Measurements from ENCODE around the gene C1QTNF8. TPM values are rescaled to one million over a fixed set of nuclear protein-coding genes. Genes with fewer than 3 reads are reported as not detected.

C1QTNF8 gene
- total RNA-seq, 1 experiment from 2014 or later: 0.39 TPM

- no peak overlapping the region for H3K4me3 ChIP-seq (ENCODE audit: low read depth in 2 of 2, low read length in 2 of 2)
- intact Hi-C loops (cut with micrococcal nuclease; ENCODE audit: unreplicated experiment) (no loop called here), in situ Hi-C loops (cut with HindIII; ENCODE audit: low pct_unique_long_range_greater_than_20kb, low sequenced_read_pairs) (no loop called here)
- DNase-seq (ENCODE audit: low read depth, low spot score) (no peak), ATAC-seq (no peak)
- no TSS peak for BruUV-seq (replicated peaks)
- peak overlapping the region; percentile 40 for H3K27ac ChIP-seq (ENCODE audit: low read length)
- no peaks in the 10 kb centered on the region for H3K27me3 ChIP-seq (ENCODE audit: control insufficient read depth, insufficient read depth, low read length)
- ChIA-PET CTCF (no interaction called here), POLR2A (no interaction called here)
- peaks cover 57% of the 10 kb centered on the region for H3K4me1 ChIP-seq (ENCODE audit: control insufficient read depth, insufficient read depth, low read length)
- TF ChIP-seq CTCF (IDR thresholded peaks at IDR 0.05): no peak
- no peak for TF ChIP-seq REST (IDR thresholded peaks at IDR 0.05; ENCODE audit: insufficient read depth in 1 of 2, low read depth in 2 of 2, low read length in 1 of 2)
- no peak for TF ChIP-seq TCF7L2 (IDR thresholded peaks at IDR 0.05; ENCODE audit: low read depth, low read length)
- no peak for TF ChIP-seq SIN3A (IDR thresholded peaks at IDR 0.05; ENCODE audit: borderline replicate concordance, insufficient read depth, low read depth, low read length)
- no peak for TF ChIP-seq POLR2AphosphoS5 (IDR thresholded peaks at IDR 0.05; ENCODE audit: low read depth, low read length)
- H3K9me3 ChIP-seq (ENCODE audit: control insufficient read depth, insufficient read depth, low read depth, low read length): no peaks in the 10 kb centered on the region; the same call in 1 of the 2 replicates
- no peaks in the 10 kb centered on the region for H3K36me3 ChIP-seq (ENCODE audit: control insufficient read depth, insufficient read depth, low read length)
These were observed 11.1 kb downstream of the C1QTNF8 start for GRCh38 chr16:1084971-1085370.

GRCh38 chr16:1082952-1083675 lies 12.9 kb downstream of the C1QTNF8 start:
- H3K27ac ChIP-seq (ENCODE audit: low read length): peak overlapping the region; percentile 88
- peaks cover 47% of the 10 kb centered on the region for H3K4me1 ChIP-seq (ENCODE audit: control insufficient read depth, insufficient read depth, low read length)
- no peaks in the 10 kb centered on the region; the same call in 1 of the 2 replicates for H3K9me3 ChIP-seq (ENCODE audit: control insufficient read depth, insufficient read depth, low read depth, low read length)
- DNase-seq (ENCODE audit: low read depth, low spot score): no peak
- POLR2A ChIA-PET: no interaction called here
- in situ Hi-C loops (cut with HindIII; ENCODE audit: low pct_unique_long_range_greater_than_20kb, low sequenced_read_pairs) (no loop called here), intact Hi-C loops (cut with micrococcal nuclease; ENCODE audit: unreplicated experiment) (no loop called here)
- no TSS peak for BruUV-seq (replicated peaks)
- no peaks in the 10 kb centered on the region for H3K36me3 ChIP-seq (ENCODE audit: control insufficient read depth, insufficient read depth, low read length)
- peak overlapping the region in 1 of 2 experiments; percentile 27; a peak in 1 of 4 replicates for H3K4me3 ChIP-seq (ENCODE audit: low read depth in 2 of 2, low read length in 2 of 2)
- CTCF ChIA-PET: no interaction called here
- no peaks in the 10 kb centered on the region for H3K27me3 ChIP-seq (ENCODE audit: control insufficient read depth, insufficient read depth, low read length)
- TF ChIP-seq TCF7L2 (IDR thresholded peaks at IDR 0.05; ENCODE audit: low read depth, low read length) (no peak), REST (IDR thresholded peaks at IDR 0.05; ENCODE audit: insufficient read depth in 1 of 2, low read depth in 2 of 2, low read length in 1 of 2) (no peak), CTCF (IDR thresholded peaks at IDR 0.05) (no peak), SIN3A (IDR thresholded peaks at IDR 0.05; ENCODE audit: borderline replicate concordance, insufficient read depth, low read depth, low read length) (no peak), POLR2AphosphoS5 (IDR thresholded peaks at IDR 0.05; ENCODE audit: low read depth, low read length) (no peak)
- ATAC-seq: peak; percentile 68
